Mesendoderm (in vitro differentiated cells): ENCODE results near the gene DPH5.

ENCODE experiments used
- DNase-seq: peaks from one replicate; pipeline ENCODE4 v3.0.0; 2013
- H2AK5ac ChIP-seq: 2 replicates; pipeline ENCODE4 v1.6.1; 2013; ENCODE audit warnings: low read length, inconsistent platforms
- H2BK120ac ChIP-seq: 2 replicates; pipeline ENCODE4 v1.6.1; 2013; ENCODE audit warnings: low read depth, mild to moderate bottlenecking, low read length, moderate library complexity, mixed read lengths
- H2BK15ac ChIP-seq: replicated peaks from 2 replicates; pipeline ENCODE4 v1.6.1; 2013; ENCODE audit warnings: low read depth, mild to moderate bottlenecking, moderate library complexity
- H2BK5ac ChIP-seq: 2 replicates; pipeline ENCODE4 v1.6.1; 2013; ENCODE audit warnings: low read length, inconsistent platforms
- H3K18ac ChIP-seq: 2 replicates; pipeline ENCODE4 v1.6.1; 2013; ENCODE audit warnings: mild to moderate bottlenecking, low read length, mixed read lengths
- H3K23ac ChIP-seq: one replicate; pipeline ENCODE4 v1.6.1; 2013; ENCODE audit warnings: low read length
- H3K27ac ChIP-seq: 2 replicates; pipeline ENCODE4 v1.5.1; 2013; ENCODE audit warnings: low read depth, mild to moderate bottlenecking, inconsistent platforms, low read length, moderate library complexity
- H3K27me3 ChIP-seq: 2 replicates; pipeline ENCODE4 v1.6.1; 2013; ENCODE audit warnings: low read length, control low read depth, mild to moderate bottlenecking, inconsistent platforms; ENCODE audit not compliant: insufficient read depth, poor library complexity
- H3K36me3 ChIP-seq: 2 replicates; pipeline ENCODE4 v1.6.1; 2013; ENCODE audit warnings: low read length, inconsistent platforms; ENCODE audit not compliant: control insufficient read depth, insufficient read depth
- H3K4ac ChIP-seq: one replicate; pipeline ENCODE4 v1.6.1; 2013; ENCODE audit warnings: low read depth, mild to moderate bottlenecking, low read length, moderate library complexity
- H3K4me1 ChIP-seq: 2 replicates; pipeline ENCODE4 v1.6.1; 2013; ENCODE audit warnings: low read depth, low read length, inconsistent platforms; ENCODE audit not compliant: control insufficient read depth
- H3K4me2 ChIP-seq: 2 replicates; pipeline ENCODE4 v1.6.1; 2013; ENCODE audit warnings: low read length
- H3K4me3 ChIP-seq: 2 replicates; pipeline ENCODE4 v1.5.1; 2013; ENCODE audit warnings: mild to moderate bottlenecking, low read length
- H3K56ac ChIP-seq: one replicate; pipeline ENCODE4 v1.6.1; 2013; ENCODE audit warnings: low read length
- H3K79me1 ChIP-seq: 2 replicates; pipeline ENCODE4 v1.6.1; 2013; ENCODE audit warnings: low read length, inconsistent platforms
- H3K79me2 ChIP-seq: 2 replicates; pipeline ENCODE4 v1.6.1; 2013; ENCODE audit warnings: mild to moderate bottlenecking, low read length; ENCODE audit not compliant: control insufficient read depth, insufficient read depth
- H3K9ac ChIP-seq: 2 replicates; pipeline ENCODE4 v1.6.1; 2013; ENCODE audit warnings: low read length, inconsistent platforms
- H4K5ac ChIP-seq: one replicate; pipeline ENCODE4 v1.6.1; 2013; ENCODE audit warnings: low read length
- H4K8ac ChIP-seq: one replicate; pipeline ENCODE4 v1.6.1; 2013; ENCODE audit warnings: low read depth, mild to moderate bottlenecking, control low read depth, low read length, moderate library complexity
- WGBS: extraction: QIAGEN DNeasy Blood & Tissue Kit; methylation state at CpG from one replicate; pipeline ENCODE4 v1.1.7; 2013; ENCODE audit warnings: low lambda C conversion rate, missing lambda C conversion rate; ENCODE audit not compliant: insufficient coverage; ENCODE audit errors: extremely low coverage; 5-methylcytosine and 5-hydroxymethylcytosine counted together

Gene DPH5

DNA sequence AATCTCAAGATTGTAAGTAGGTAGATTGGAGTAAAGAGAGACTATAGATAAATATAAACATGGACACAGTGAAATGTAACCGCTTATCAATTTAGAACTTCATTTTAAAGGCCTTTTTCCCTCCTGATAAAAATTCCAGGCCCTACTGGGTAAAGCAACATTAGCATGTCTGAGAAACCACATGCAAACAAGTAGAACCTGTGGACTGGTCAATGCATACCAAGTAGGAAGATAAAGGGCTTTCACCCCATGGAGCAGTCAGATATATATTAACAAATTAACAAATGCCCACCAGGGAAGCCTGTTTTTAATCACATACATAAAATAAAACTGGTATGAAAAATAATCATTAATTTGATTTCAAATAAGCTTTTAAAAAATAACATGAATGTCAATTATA is 8.1 kb downstream of the DPH5 start:
- Histone ChIP-seq H3K79me1 (no peaks in the 10 kb centered on the region), H3K23ac (no peak overlapping the region), H3K9ac (no peak overlapping the region), H3K4me2 (no peak overlapping the region), H3K27ac (no peak overlapping the region), H3K4me1 (no peaks in the 10 kb centered on the region), H3K4ac (no peak overlapping the region), H3K36me3 (no peaks in the 10 kb centered on the region), H3K18ac (no peak overlapping the region), H4K5ac (no peak overlapping the region), H4K8ac (no peak overlapping the region), H2BK15ac (no peak overlapping the region), H3K4me3 (no peak overlapping the region), H2BK5ac (no peak overlapping the region), H2BK120ac (no peak overlapping the region), H3K56ac (no peak overlapping the region), H3K79me2 (no peaks in the 10 kb centered on the region), H2AK5ac (no peak overlapping the region), H3K27me3 (no peaks in the 10 kb centered on the region)
- WGBS = no CpG with 5 or more reads among the region's 1 CpG
- peak; percentile 10 for DNase-seq

DNA sequence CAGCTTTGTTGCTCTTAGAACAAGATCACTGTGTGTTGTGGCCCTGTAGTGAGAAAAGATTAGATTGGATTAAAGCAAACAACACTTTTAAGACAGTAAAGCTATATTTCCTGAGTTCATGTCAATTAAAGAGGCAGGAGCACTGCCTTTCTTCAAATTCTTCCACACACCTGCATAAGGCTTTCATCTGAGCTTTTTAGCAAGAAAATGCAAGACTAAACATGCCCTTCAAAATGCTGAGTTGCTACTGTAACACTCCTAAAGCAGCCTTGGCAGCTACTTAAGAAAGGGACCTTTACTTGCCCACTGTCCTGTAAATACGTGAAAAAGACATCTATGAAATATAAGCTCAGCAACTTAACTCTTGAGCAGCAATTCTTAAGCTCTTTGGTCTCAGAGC is 11.8 kb downstream of the DPH5 start:
- Histone ChIP-seq H3K27me3 (no peaks in the 10 kb centered on the region), H2BK5ac (no peak overlapping the region), H3K4ac (no peak overlapping the region), H3K9ac (no peak overlapping the region), H2AK5ac (no peak overlapping the region), H4K5ac (no peak overlapping the region), H2BK120ac (no peak overlapping the region), H3K4me3 (no peak overlapping the region), H4K8ac (no peak overlapping the region), H2BK15ac (no peak overlapping the region), H3K79me1 (no peaks in the 10 kb centered on the region), H3K79me2 (no peaks in the 10 kb centered on the region), H3K18ac (no peak overlapping the region), H3K23ac (no peak overlapping the region), H3K56ac (no peak overlapping the region), H3K4me2 (no peak overlapping the region), H3K36me3 (no peaks in the 10 kb centered on the region), H3K4me1 (no peaks in the 10 kb centered on the region), H3K27ac (no peak overlapping the region)
- DNase-seq = no peak
- WGBS = no CpG with 5 or more reads among the region's 1 CpG

- no peak for DNase-seq
- 100% methylated on average over 2 of the region's 3 CpGs for WGBS
- no peak overlapping the region for H2BK120ac ChIP-seq
These were observed 17.3 kb downstream of the DPH5 start for GRCh38 chr1:101008229-101008834.

DNA sequence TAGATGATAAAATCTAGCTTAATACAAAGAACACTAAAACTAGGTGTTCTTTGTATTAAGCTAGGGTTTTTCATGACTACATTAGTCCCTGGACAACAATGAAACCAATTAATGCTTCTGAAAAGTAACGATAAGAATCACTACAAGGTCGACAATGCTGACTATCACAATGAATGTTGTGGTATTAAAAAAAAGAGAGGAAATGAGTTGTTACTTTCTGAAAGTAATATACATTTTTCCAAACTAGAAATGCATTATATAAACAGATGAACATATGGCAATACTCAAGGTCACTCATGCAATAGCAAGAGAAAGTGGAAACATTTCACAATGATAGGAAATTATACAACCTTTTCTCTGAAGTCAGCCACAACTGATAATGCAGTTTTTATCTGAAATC is 19.0 kb downstream of the DPH5 start:
- no peak overlapping the region for H2BK120ac ChIP-seq
- H3K4me2 ChIP-seq = no peak overlapping the region
- H3K56ac ChIP-seq = no peak overlapping the region
- H3K4me1 ChIP-seq = peaks cover 4% of the 10 kb centered on the region
- H3K23ac ChIP-seq = no peak overlapping the region
- no peak overlapping the region for H2BK5ac ChIP-seq
- no peak overlapping the region for H3K18ac ChIP-seq
- no peak overlapping the region for H3K4ac ChIP-seq
- H3K36me3 ChIP-seq = no peaks in the 10 kb centered on the region
- H3K4me3 ChIP-seq = no peak overlapping the region
- H2AK5ac ChIP-seq = no peak overlapping the region
- no peaks in the 10 kb centered on the region for H3K79me1 ChIP-seq
- no peaks in the 10 kb centered on the region for H3K79me2 ChIP-seq
- H4K8ac ChIP-seq = no peak overlapping the region
- no peak overlapping the region for H4K5ac ChIP-seq
- H3K27ac ChIP-seq = no peak overlapping the region
- H3K9ac ChIP-seq = no peak overlapping the region
- H2BK15ac ChIP-seq = no peak overlapping the region
- no CpG with 5 or more reads among the region's 2 CpGs for WGBS
- H3K27me3 ChIP-seq = no peaks in the 10 kb centered on the region
- DNase-seq = no peak

More at GRCh38 chr1:101008229-101008834, 17.3 kb downstream of the DPH5 start:
- Histone ChIP-seq H2BK5ac (no peak overlapping the region), H3K9ac (no peak overlapping the region), H2BK15ac (no peak overlapping the region), H3K18ac (no peak overlapping the region), H3K79me1 (no peaks in the 10 kb centered on the region), H4K8ac (no peak overlapping the region), H3K4me3 (no peak overlapping the region), H3K4me2 (no peak overlapping the region), H2AK5ac (no peak overlapping the region), H3K56ac (no peak overlapping the region), H4K5ac (no peak overlapping the region), H3K4me1 (no peaks in the 10 kb centered on the region), H3K4ac (no peak overlapping the region), H3K23ac (no peak overlapping the region), H3K27me3 (no peaks in the 10 kb centered on the region), H3K27ac (no peak overlapping the region), H3K79me2 (no peaks in the 10 kb centered on the region), H3K36me3 (no peaks in the 10 kb centered on the region)

DNA sequence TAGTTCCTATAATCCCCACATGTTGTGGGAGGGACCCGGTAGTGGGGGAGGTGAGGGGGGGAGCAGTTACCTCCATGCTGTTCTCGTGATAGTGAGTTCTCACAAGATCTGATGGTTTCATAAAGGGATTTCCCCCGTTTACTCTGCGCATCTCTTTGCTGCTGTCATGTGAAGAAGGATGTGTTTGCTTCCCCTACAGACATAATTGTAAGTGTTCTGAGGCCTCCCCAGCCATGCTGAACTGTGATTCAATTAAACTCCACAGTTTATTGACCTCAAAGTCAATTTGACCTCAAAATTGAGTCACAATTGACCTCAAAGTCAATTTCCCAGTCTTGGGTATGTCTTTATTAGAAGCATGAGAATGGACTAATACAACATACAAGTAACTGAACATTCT is 19.7 kb downstream of the DPH5 start:
- Histone ChIP-seq H4K8ac (no peak overlapping the region), H3K79me1 (no peaks in the 10 kb centered on the region), H3K27ac (no peak overlapping the region), H3K4me2 (no peak overlapping the region), H3K4me1 (peaks cover 4% of the 10 kb centered on the region), H3K23ac (no peak overlapping the region), H3K79me2 (no peaks in the 10 kb centered on the region), H3K4ac (no peak overlapping the region), H3K36me3 (peaks cover 3% of the 10 kb centered on the region), H3K27me3 (no peaks in the 10 kb centered on the region), H3K18ac (no peak overlapping the region), H2BK5ac (no peak overlapping the region), H2BK120ac (no peak overlapping the region), H3K4me3 (no peak overlapping the region), H4K5ac (no peak overlapping the region), H3K9ac (no peak overlapping the region), H2AK5ac (no peak overlapping the region), H2BK15ac (no peak overlapping the region), H3K56ac (no peak overlapping the region)
- WGBS = no CpG with 5 or more reads among the region's 4 CpGs
- DNase-seq = no peak

GRCh38 chr1:101005183-101005582 is 20.4 kb downstream of the DPH5 start:
- Histone ChIP-seq H3K79me2 (no peaks in the 10 kb centered on the region), H3K9ac (no peak overlapping the region), H3K4me1 (peaks cover 4% of the 10 kb centered on the region), H3K23ac (no peak overlapping the region), H3K4ac (no peak overlapping the region), H2BK15ac (no peak overlapping the region), H3K4me3 (no peak overlapping the region), H2AK5ac (no peak overlapping the region), H4K8ac (no peak overlapping the region), H3K4me2 (no peak overlapping the region), H2BK5ac (no peak overlapping the region), H3K18ac (no peak overlapping the region), H2BK120ac (no peak overlapping the region), H3K36me3 (peaks cover 3% of the 10 kb centered on the region), H4K5ac (no peak overlapping the region), H3K27ac (no peak overlapping the region), H3K56ac (no peak overlapping the region), H3K27me3 (no peaks in the 10 kb centered on the region), H3K79me1 (no peaks in the 10 kb centered on the region)
- DNase-seq = no peak
- no CpG with 5 or more reads among the region's 1 CpG for WGBS
